ENCODE measurements around the gene PJVK.
"Not testable (repeated sequence)": the region's sequence is repeated elsewhere in the genome, so short reads cannot be mapped to it uniquely, and the experiment has no call there.

The PJVK gene, protein sequence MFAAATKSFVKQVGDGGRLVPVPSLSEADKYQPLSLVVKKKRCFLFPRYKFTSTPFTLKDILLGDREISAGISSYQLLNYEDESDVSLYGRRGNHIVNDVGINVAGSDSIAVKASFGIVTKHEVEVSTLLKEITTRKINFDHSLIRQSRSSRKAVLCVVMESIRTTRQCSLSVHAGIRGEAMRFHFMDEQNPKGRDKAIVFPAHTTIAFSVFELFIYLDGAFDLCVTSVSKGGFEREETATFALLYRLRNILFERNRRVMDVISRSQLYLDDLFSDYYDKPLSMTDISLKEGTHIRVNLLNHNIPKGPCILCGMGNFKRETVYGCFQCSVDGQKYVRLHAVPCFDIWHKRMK

DNA sequence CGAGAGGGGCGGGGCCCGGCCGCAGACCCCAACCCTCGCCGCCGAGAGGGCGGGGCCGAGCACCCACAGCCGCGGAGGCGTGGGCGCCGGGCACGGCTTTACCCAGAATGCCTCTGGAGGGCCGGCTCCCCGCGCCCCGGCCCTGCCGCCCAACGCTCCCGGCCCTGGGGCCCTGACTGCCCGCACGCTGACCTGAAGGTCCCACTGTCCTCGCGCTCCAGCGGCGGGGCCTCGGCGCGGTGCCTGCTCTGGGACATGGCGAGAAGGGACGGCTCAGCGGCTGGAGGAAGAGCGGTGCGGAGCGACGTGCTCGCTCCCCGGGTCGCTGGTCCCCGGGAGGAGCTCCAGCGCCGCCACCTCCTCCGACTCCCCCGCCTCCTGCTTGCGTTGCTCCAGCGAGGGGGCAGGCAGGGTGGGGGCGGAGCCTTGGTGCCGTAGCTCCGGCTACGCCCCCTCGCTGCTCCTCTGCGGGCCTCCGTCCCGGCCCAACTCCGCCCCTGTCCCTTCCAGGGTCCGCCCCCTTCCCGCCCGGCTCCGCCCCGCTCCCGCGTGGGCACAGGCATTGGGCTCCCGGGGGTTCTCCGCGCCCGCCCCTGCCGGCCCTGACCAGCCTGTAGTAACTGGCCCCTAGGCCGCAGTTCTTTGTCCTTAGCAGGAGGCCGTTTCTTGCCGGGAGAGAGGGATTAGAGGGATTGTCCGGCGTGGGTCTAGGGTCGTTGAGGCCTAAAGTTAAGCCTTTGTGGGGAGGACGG lies at the start of gene PJVK, which contains the start of gene PRKRA:
PJVK (plus strand) TSS at position 605 of the 752 bp plus-strand sequence. CDS start 2,032 bp downstream, outside the sequence.
PRKRA (minus strand) TSS at position 402 of the 752 bp plus-strand sequence; CDS start at position 257, 145 bp downstream.
- peak within 1 kb of the TSS; percentile 90 for H3K4me3 ChIP-seq (ENCODE audit: low read depth, low read length)

GRCh38 chr2:178401994-178402437 lies 49.2 kb upstream of the PJVK start:
- no peak overlapping the region for H3K4me3 ChIP-seq (ENCODE audit: low read depth, low read length)

GRCh38 chr2:178403671-178404306 lies 47.4 kb upstream of the PJVK start:
- no peak overlapping the region for H3K4me3 ChIP-seq (ENCODE audit: low read depth, low read length)

DNA sequence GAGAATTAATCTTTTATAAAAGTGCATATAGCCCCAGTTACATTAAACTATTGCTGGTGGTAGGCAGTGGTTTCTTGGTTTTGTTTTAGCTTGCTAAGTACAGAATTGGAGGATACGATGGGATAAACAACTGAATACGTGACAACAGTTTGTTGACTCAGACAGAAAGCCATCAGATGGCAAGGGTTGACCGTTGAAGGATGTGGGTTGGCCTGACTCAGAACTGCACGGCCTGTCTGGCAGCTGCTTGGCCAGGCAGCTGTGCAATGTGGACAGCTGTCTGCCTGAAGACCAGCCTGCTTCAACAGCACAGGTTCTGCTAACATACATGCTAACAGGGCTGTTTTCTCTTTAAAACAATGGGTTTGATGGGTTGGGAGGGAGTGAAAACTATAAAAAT lies 46.8 kb upstream of the PJVK start:
- no peak overlapping the region for H3K4me3 ChIP-seq (ENCODE audit: low read depth, low read length)

DNA sequence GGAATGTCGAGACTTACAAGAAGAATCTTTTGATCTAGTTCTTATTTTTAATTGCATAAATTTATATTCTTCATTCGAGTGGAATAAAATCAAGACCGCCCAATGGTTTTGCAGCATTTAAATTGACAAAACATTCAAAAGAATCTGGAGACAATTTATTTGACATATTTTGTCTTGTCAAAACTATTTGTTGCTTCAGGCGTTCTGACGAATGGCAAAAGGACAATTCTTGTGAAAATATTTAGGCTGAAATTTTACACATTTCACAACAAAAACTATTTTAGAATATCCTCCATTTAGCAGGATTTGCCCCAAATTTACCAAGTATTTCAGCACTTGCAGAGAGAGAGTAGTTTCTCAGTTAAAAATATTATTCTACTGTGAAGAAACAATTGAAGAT lies 41.9 kb upstream of the PJVK start:
- no peak overlapping the region for H3K4me3 ChIP-seq (ENCODE audit: low read depth, low read length)

DNA sequence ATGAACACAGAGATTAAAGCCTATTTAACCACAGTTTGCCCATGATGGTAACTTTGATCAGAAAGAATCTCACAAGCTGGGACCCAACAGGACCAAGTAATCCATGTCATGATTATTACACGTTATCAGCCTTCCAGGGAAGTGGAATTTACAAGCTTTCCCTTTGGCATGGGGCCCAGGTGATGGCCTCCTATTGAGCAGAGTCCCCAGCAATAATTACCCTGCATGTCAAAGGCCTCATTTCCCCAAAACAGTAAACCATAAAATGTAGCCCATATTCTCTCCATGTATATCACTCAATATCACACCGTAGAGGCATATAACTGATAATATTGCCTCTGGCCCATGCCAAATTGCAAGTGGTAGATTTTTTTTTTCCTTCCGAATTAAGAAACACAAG lies 39.1 kb upstream of the PJVK start:
- H3K4me3 ChIP-seq (ENCODE audit: low read depth, low read length) = no peak overlapping the region

DNA sequence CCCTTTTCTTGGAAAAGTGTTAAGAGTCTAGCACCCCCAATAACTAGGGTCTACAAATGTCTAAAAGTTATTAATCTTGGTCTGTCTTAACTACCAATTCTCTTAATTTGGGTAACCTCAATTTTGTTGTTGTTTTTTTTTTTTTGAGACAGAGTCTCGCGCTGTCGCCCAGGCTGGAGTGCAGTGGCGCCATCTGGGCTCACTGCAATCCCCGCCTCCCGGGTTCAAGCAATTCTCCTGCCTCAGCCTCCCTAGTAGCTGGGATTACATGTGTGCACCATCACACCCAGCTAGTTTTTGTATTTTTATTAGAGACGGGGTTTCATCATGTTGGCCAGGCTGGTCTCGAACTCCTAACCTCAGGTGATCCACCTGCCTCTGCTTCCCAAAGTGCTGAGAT lies 38.7 kb upstream of the PJVK start:
- not testable (repeated sequence) for H3K4me3 ChIP-seq (ENCODE audit: low read depth, low read length)

DNA sequence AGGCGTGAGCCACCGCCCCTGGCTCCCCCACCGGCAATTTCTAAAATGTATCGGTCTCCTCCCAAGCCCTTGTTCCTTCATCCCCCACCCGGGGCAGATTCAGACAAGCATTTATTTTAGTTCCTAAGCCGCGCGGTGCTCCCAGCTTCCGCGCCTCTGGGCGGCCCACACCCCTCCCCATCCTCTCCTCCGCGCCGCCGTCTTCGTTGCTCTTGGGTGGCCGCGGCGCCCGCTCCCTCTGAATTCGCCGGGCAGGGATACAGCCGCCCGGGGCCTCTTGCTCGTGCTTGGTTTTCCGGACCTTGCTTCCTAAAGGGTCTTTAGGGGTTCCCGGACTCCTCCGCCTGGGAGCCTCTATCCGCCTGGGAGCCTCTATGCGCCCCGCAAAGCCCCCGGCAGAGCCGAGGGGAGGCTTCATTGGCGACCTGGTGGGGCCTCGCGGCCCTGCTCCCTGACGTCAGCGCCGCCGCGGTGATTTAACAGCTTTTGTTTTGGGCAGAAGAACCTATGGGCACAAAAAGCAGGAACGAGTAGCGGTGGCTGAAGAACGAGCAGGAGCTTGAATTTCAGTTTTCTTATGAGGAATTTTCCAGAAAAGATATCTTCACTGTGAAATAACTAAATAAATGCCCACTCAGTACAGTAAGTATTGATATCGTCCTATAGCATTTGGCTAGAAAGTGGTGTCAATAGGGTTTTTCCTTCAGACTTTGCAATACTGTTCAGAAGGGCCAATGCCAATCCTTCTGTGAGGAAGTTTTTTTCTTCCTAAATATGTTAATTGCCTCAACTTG lies 37.5 kb upstream of the PJVK start:
- H3K4me3 ChIP-seq (ENCODE audit: low read depth, low read length) = peak overlapping the region; percentile 87

- peak overlapping the region; percentile 87 for H3K4me3 ChIP-seq (ENCODE audit: low read depth, low read length)
These were observed 36.6 kb upstream of the PJVK start for GRCh38 chr2:178414266-178415247.

- H3K4me3 ChIP-seq (ENCODE audit: low read depth, low read length) = no peak overlapping the region
These were observed 35.2 kb upstream of the PJVK start for GRCh38 chr2:178415979-178416378.

- no peak overlapping the region for H3K4me3 ChIP-seq (ENCODE audit: low read depth, low read length)
These were observed 33.3 kb upstream of the PJVK start for GRCh38 chr2:178417916-178418315.

- no peak overlapping the region for H3K4me3 ChIP-seq (ENCODE audit: low read depth, low read length)
These were observed 32.8 kb upstream of the PJVK start for GRCh38 chr2:178418426-178418825.

- no peak overlapping the region for H3K4me3 ChIP-seq (ENCODE audit: low read depth, low read length)
These were observed 32.1 kb upstream of the PJVK start for GRCh38 chr2:178419123-178419522.

DNA sequence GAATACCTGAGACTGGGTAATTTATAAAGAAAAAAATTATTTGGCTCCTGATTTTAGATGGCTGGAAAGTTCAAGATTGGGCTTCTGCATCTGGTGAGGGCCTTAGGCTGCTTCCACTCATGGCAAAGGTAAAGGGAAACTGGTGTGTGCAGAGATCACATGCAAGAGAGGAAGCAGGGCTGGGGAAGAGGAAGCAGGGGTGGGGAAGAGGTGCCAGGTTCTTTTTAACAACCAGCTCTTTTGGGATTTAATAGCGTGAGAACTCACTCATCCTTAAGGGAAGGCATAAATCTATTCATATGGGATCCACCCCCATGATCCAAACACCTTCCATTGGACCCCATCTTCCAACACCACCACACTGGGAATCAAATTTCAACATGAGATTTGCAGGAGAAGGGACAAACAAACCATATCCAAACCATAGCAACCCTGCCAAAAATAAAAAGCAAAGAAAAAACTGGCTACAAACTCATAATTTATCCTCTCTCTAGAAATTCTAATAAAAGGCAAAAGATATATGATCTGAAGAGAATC lies 30.6 kb upstream of the PJVK start:
- no peak overlapping the region for H3K4me3 ChIP-seq (ENCODE audit: low read depth, low read length)

- no peak overlapping the region for H3K4me3 ChIP-seq (ENCODE audit: low read depth, low read length)
These were observed 29.1 kb upstream of the PJVK start for GRCh38 chr2:178422097-178422496.

DNA sequence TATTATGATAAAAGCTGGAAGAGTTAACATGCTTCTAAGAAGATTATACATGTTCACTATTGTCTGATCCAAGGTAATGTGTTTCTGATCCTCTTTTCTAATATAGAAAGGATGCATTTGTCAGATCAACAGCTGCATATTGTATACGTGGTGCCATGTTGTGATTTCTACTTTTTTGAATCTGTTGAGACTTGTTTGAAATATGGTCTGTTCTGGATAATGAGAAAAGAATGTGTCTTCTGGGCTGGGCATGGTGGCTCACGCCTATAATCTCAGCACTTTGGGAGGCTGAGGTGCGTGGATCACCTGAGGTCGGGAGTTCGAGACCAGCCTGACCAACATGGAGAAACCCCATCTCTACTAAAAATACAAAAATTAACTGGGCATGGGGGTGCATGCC lies 27.4 kb upstream of the PJVK start:
- H3K4me3 ChIP-seq (ENCODE audit: low read depth, low read length) = not testable (repeated sequence)

- no peak overlapping the region for H3K4me3 ChIP-seq (ENCODE audit: low read depth, low read length)
These were observed 25.8 kb upstream of the PJVK start for GRCh38 chr2:178425255-178425827.

DNA sequence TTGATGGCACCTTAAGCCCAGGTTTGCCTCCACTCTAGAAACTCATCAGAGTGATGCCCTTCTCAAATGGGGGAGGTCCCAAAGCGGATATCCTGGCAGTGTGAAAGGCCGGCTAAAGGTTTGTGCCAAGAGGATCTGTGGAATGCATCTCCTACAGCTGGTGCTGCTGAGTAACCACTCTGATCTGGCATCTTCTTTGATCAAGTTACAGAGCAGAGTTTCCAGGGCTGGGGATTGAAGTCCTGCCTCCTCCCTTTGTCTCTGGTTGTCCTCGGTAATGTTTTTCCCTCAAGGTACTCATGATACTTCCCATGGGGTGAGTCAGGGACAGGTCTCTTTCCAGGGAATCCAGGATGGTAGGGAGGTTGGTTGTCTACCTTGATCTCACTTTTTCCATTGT lies 24.8 kb upstream of the PJVK start:
- H3K4me3 ChIP-seq (ENCODE audit: low read depth, low read length) = no peak overlapping the region

DNA sequence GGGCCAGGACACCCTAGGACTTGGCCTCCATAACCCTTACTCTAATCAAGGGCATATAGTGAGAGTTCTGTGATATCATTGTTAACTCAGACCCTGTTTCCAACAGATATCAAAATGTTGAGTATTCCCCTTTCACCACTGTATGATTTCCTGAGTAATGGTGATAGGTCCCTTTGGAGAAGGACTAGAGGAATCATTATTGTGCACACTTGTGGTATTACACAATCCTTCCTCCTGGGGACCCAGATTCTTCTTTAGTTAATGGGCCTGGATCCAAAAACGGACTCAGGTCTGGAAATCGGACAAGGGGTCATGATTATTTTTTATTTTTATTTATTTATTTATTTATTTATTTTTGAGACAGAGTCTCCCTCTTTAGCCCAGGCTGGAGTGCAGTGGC lies 23.7 kb upstream of the PJVK start:
- no peak overlapping the region for H3K4me3 ChIP-seq (ENCODE audit: low read depth, low read length)
